NCI-H774 (cell line): ENCODE data around the gene MYO19.

ENCODE experiments used
- DNase-seq: peaks from one replicate; lab custom pipeline; 2025; lab: John Stamatoyannopoulos, UW

Gene MYO19

GRCh38 chr17:36534840-36535668 is at the start of gene MYO19, which contains the start of gene PIGW:
Gene MYO19 (minus strand): TSS chr17:36534868. CDS start chr17:36532538, 2,330 bp downstream.
Gene PIGW (plus strand): TSS chr17:36534987. CDS start chr17:36537102, 2,115 bp downstream.
- peak; percentile 97 for DNase-seq

GRCh38 chr17:36583787-36584186 is 49.1 kb upstream of the MYO19 start:
- DNase-seq, result no peak

- no peak for DNase-seq
These were observed 44.0 kb upstream of the MYO19 start for GRCh38 chr17:36578671-36579070.

- no peak for DNase-seq
These were observed 42.1 kb upstream of the MYO19 start for GRCh38 chr17:36576793-36577192.

- no peak for DNase-seq
These were observed 40.4 kb upstream of the MYO19 start for GRCh38 chr17:36575028-36575427.

- no peak for DNase-seq
These were observed 31.4 kb upstream of the MYO19 start for GRCh38 chr17:36566081-36566480.

GRCh38 chr17:36553459-36553858 is 18.8 kb upstream of the MYO19 start:
- DNase-seq, result no peak

GRCh38 chr17:36550491-36551417 is 16.1 kb upstream of the MYO19 start:
- peak; percentile 29 for DNase-seq

- DNase-seq, result no peak
These were observed 13.1 kb upstream of the MYO19 start for GRCh38 chr17:36547776-36548175.

- no peak for DNase-seq
These were observed 11.9 kb upstream of the MYO19 start for GRCh38 chr17:36546418-36547093.

GRCh38 chr17:36545465-36546417 is 11.1 kb upstream of the MYO19 start:
- DNase-seq, result peak; percentile 99

GRCh38 chr17:36545077-36545464 is 10.4 kb upstream of the MYO19 start:
- no peak for DNase-seq

GRCh38 chr17:36544307-36545076 is 9.8 kb upstream of the MYO19 start, which contains the start of gene GGNBP2:
Gene GGNBP2 (plus strand): TSS chr17:36544919. CDS start chr17:36545725, 806 bp downstream.
- peak; percentile 98 for DNase-seq

- peak; percentile 64 for DNase-seq
These were observed 9.3 kb upstream of the MYO19 start for GRCh38 chr17:36544044-36544306.

- DNase-seq, result no peak
These were observed 8.1 kb upstream of the MYO19 start for GRCh38 chr17:36542755-36543154.

- no peak for DNase-seq
These were observed 6.0 kb upstream of the MYO19 start for GRCh38 chr17:36540696-36541095.

GRCh38 chr17:36535669-36536081 is 1.0 kb upstream of the MYO19 start:
- no peak for DNase-seq

GRCh38 chr17:36533935-36534839 is 481 bp downstream of the MYO19 start:
- peak; percentile 82 for DNase-seq

- no peak for DNase-seq
These were observed 2.2 kb downstream of the MYO19 start for GRCh38 chr17:36532435-36532975.
